ENCODE data around the gene CTDSPL. TPM values are rescaled to one million over a fixed set of nuclear protein-coding genes. Genes with fewer than 3 reads are reported as not detected.

The CTDSPL gene
- total RNA-seq, 4 donors from 2014 or later = 39.8 to 105 (median 56.2) TPM

- Histone ChIP-seq H3K27me3 (no peaks in the 10 kb centered on the region), H3K4me1 (peaks cover 0 to 6% (median 0%) of the 10 kb centered on the region in 4 donors), H3K4me3 (no peak overlapping the region), H3K27ac (no peak overlapping the region), H3K36me3 (no peaks in the 10 kb centered on the region), H3K9me3 (peaks cover 0 to 7% of the 10 kb centered on the region in 2 donors)
- intact Hi-C loops (cut with DNase I; ENCODE audit: low total_unique reads) = no loop called here
- in situ Hi-C loops (cut with MboI; ENCODE audit: low pct_ligation_motif_present in 1 of 4, low pct_unique_long_range_greater_than_20kb in 1 of 4, low sequenced_read_pairs in 3 of 4) = no loop called here
- TF ChIP-seq EP300 (IDR thresholded peaks at IDR 0.05; ENCODE audit: low read depth) (no peak), POLR2A (IDR thresholded peaks at IDR 0.05) (no peak), POLR2AphosphoS5 (IDR thresholded peaks at IDR 0.05) (no peak), CTCF (IDR thresholded peaks at IDR 0.05) (no peak)
- 100% methylated on average over 5 of the region's 5 CpGs; no CpG with 5 or more reads in 1 of the 2 donors for whole genome bisulfite sequencing, 2 donors (ENCODE audit: low coverage in 1 of 2)
- no peak for DNase-seq
Observed at GRCh38 chr3:37872413-37873160, 10.9 kb downstream of the CTDSPL start.

GRCh38 chr3:37876279-37876678 lies 14.6 kb downstream of the CTDSPL start:
- TF ChIP-seq EP300 (IDR thresholded peaks at IDR 0.05; ENCODE audit: low read depth) (no peak), POLR2AphosphoS5 (IDR thresholded peaks at IDR 0.05) (no peak), CTCF (IDR thresholded peaks at IDR 0.05) (no peak), POLR2A (IDR thresholded peaks at IDR 0.05) (no peak)
- no peaks in the 10 kb centered on the region for H3K27me3 ChIP-seq
- H3K4me3 ChIP-seq = no peak overlapping the region
- intact Hi-C loops (cut with DNase I; ENCODE audit: low total_unique reads) = no loop called here
- no peaks in the 10 kb centered on the region for H3K36me3 ChIP-seq
- peaks cover 0 to 7% of the 10 kb centered on the region in 2 donors for H3K9me3 ChIP-seq
- DNase-seq = no peak
- peaks cover 0 to 6% (median 0%) of the 10 kb centered on the region in 4 donors for H3K4me1 ChIP-seq
- in situ Hi-C loops (cut with MboI; ENCODE audit: low pct_ligation_motif_present in 1 of 4, low pct_unique_long_range_greater_than_20kb in 1 of 4, low sequenced_read_pairs in 3 of 4) = no loop called here
- H3K27ac ChIP-seq = no peak overlapping the region

GRCh38 chr3:37882711-37883110 lies 21.0 kb downstream of the CTDSPL start:
- Histone ChIP-seq H3K4me3 (no peak overlapping the region), H3K27me3 (no peaks in the 10 kb centered on the region), H3K27ac (no peak overlapping the region), H3K9me3 (no peaks in the 10 kb centered on the region), H3K4me1 (peaks cover 0 to 36% (median 4%) of the 10 kb centered on the region in 4 donors), H3K36me3 (no peaks in the 10 kb centered on the region)
- in situ Hi-C loops (cut with MboI; ENCODE audit: low pct_ligation_motif_present in 1 of 4, low pct_unique_long_range_greater_than_20kb in 1 of 4, low sequenced_read_pairs in 3 of 4) (no loop called here), intact Hi-C loops (cut with DNase I; ENCODE audit: low total_unique reads) (no loop called here)
- no peak for TF ChIP-seq EP300 (IDR thresholded peaks at IDR 0.05; ENCODE audit: low read depth)
- no peak for TF ChIP-seq POLR2AphosphoS5 (IDR thresholded peaks at IDR 0.05)
- no peak for TF ChIP-seq POLR2A (IDR thresholded peaks at IDR 0.05)
- TF ChIP-seq CTCF (IDR thresholded peaks at IDR 0.05) = no peak
- 67 to 100% methylated on average over 1 to 3 of the region's 3 CpGs for WGBS, 2 donors (ENCODE audit: low coverage in 1 of 2)
- no peak for DNase-seq

- no peak for TF ChIP-seq POLR2AphosphoS5 (IDR thresholded peaks at IDR 0.05)
- TF ChIP-seq CTCF (IDR thresholded peaks at IDR 0.05) = no peak
- no peak for TF ChIP-seq POLR2A (IDR thresholded peaks at IDR 0.05)
- TF ChIP-seq EP300 (IDR thresholded peaks at IDR 0.05; ENCODE audit: low read depth) = no peak
- peaks cover 0 to 36% (median 5%) of the 10 kb centered on the region in 4 donors for H3K4me1 ChIP-seq
- no peak for DNase-seq
- in situ Hi-C loops (cut with MboI; ENCODE audit: low pct_ligation_motif_present in 1 of 4, low pct_unique_long_range_greater_than_20kb in 1 of 4, low sequenced_read_pairs in 3 of 4) (no loop called here), intact Hi-C loops (cut with DNase I; ENCODE audit: low total_unique reads) (no loop called here)
- no peaks in the 10 kb centered on the region for H3K27me3 ChIP-seq
- H3K27ac ChIP-seq = no peak overlapping the region
- no peaks in the 10 kb centered on the region for H3K9me3 ChIP-seq
- H3K36me3 ChIP-seq = no peaks in the 10 kb centered on the region
- no peak overlapping the region for H3K4me3 ChIP-seq
- 61 to 68% methylated on average over 2 of the region's 2 CpGs for WGBS, 2 donors (ENCODE audit: low coverage in 1 of 2)
Observed at GRCh38 chr3:37885814-37886213, 24.1 kb downstream of the CTDSPL start.
